ENCODE measurements around the gene CLEC11A. TPM values are rescaled to one million over a fixed set of nuclear protein-coding genes. Genes with fewer than 3 reads are reported as not detected.

Gene CLEC11A
- total and polyA plus RNA-seq, 9 of the 15 experiments (the other 6 are each of a cell fraction or from before 2014, with no cell fraction given): 0.39 to 43.9 (median 3.4) TPM

- TF ChIP-seq ZNF561 (CRISPR knock-in tag; conservative IDR thresholded peaks at IDR 0.05): no peak
- peak; percentile 79 for TF ChIP-seq ZNF592 (IDR thresholded peaks at IDR 0.05)
- no peak for TF ChIP-seq BRD4 (IDR thresholded peaks at IDR 0.05)
- TF ChIP-seq RFX1 (IDR thresholded peaks at IDR 0.05): no peak
- TF ChIP-seq SRSF7 (optimal IDR thresholded peaks at IDR 0.05; ENCODE audit: low read depth, low read length): no peak
- TF ChIP-seq ZNF589 (CRISPR knock-in tag; IDR thresholded peaks at IDR 0.05; ENCODE audit: low read depth): 0 out of 2 replicates have a peak, but pooled peaks have one; percentile 51
- peak; percentile 55 for TF ChIP-seq NKRF (IDR thresholded peaks at IDR 0.05; ENCODE audit: borderline replicate concordance)
- TF ChIP-seq ETS1 (conservative IDR thresholded peaks at IDR 0.05; ENCODE audit: control insufficient read depth, low read depth, low read length): no peak; the same call in none of the 2 replicates
- no peak for TF ChIP-seq CHCHD3 (CRISPR knock-in tag; IDR thresholded peaks at IDR 0.05)
- no peak for TF ChIP-seq NFIX (CRISPR knock-in tag; IDR thresholded peaks at IDR 0.05; ENCODE audit: low read depth)
- no peak for TF ChIP-seq CHD4 (IDR thresholded peaks at IDR 0.05; ENCODE audit: insufficient read depth, insufficient replicate concordance, low read depth, low read length, poor library complexity, severe bottlenecking)
- TF ChIP-seq POLR2AphosphoS5 (IDR thresholded peaks at IDR 0.05; ENCODE audit: control insufficient read depth, insufficient read depth, low read depth, low read length): no peak
- TF ChIP-seq RBFOX2 (IDR thresholded peaks at IDR 0.05; ENCODE audit: low read depth, low read length): peak; percentile 81
- TF ChIP-seq HCFC1 (IDR thresholded peaks at IDR 0.05; ENCODE audit: low read depth, low read length): peak; percentile 54
- no peak for TF ChIP-seq DDX20 (tag; IDR thresholded peaks at IDR 0.05; ENCODE audit: low read depth)
- no peak for TF ChIP-seq ZNF586 (CRISPR knock-in tag; conservative IDR thresholded peaks at IDR 0.05)
- no peak for TF ChIP-seq HMG20B (CRISPR knock-in tag; IDR thresholded peaks at IDR 0.05)
- peak; percentile 67 for TF ChIP-seq BRD9 (IDR thresholded peaks at IDR 0.05; ENCODE audit: low read depth, partially characterized antibody)
- no peak for TF ChIP-seq ZNF41 (CRISPR knock-in tag; conservative IDR thresholded peaks at IDR 0.05)
- TF ChIP-seq ZNF197 (CRISPR knock-in tag; IDR thresholded peaks at IDR 0.05; ENCODE audit: low read depth): no peak
- no peak for TF ChIP-seq ZNF316 (IDR thresholded peaks at IDR 0.05)
- no peak for TF ChIP-seq NFE2 (IDR thresholded peaks at IDR 0.05; ENCODE audit: low read depth)
Observed at GRCh38 chr19:50725218-50725910, 2.2 kb downstream of the CLEC11A start (continued).
